Measurements from ENCODE around the gene EID2. TPM values are rescaled to one million over a fixed set of nuclear protein-coding genes. Genes with fewer than 3 reads are reported as not detected.

Gene EID2
- total RNA-seq, 1 donor from 2014 or later, result 20.2 TPM

GRCh38 chr19:39546599-39546998 is 6.6 kb upstream of the EID2 start:
- DNase-seq, result no peak
- H3K4me3 Mint-ChIP-seq (ENCODE audit: unreplicated experiment), result no peak overlapping the region

GRCh38 chr19:39544911-39545310 is 5.0 kb upstream of the EID2 start:
- no peaks in the 10 kb centered on the region for H3K36me3 Mint-ChIP-seq (ENCODE audit: unreplicated experiment)
- no peak overlapping the region for H3K27ac Mint-ChIP-seq (ENCODE audit: unreplicated experiment)
- peaks cover 8% of the 10 kb centered on the region for H3K4me1 Mint-ChIP-seq (ENCODE audit: low read depth, unreplicated experiment)
- H3K27me3 Mint-ChIP-seq (ENCODE audit: unreplicated experiment), result peaks cover 3% of the 10 kb centered on the region
- peaks cover 4% of the 10 kb centered on the region for H3K9me3 Mint-ChIP-seq (ENCODE audit: unreplicated experiment)
- no peak overlapping the region for H3K4me3 Mint-ChIP-seq (ENCODE audit: unreplicated experiment)
- DNase-seq, result no peak
- no peak for TF ChIP-seq CTCF (IDR thresholded peaks at IDR 0.05; ENCODE audit: partially characterized antibody, unreplicated experiment)

More at GRCh38 chr19:39546599-39546998, 6.6 kb upstream of the EID2 start:
- Mint-ChIP-seq H3K9me3 (ENCODE audit: unreplicated experiment) (no peaks in the 10 kb centered on the region), H3K27me3 (ENCODE audit: unreplicated experiment) (no peaks in the 10 kb centered on the region), H3K27ac (ENCODE audit: unreplicated experiment) (no peak overlapping the region), H3K36me3 (ENCODE audit: unreplicated experiment) (no peaks in the 10 kb centered on the region), H3K4me1 (ENCODE audit: low read depth, unreplicated experiment) (peaks cover 8% of the 10 kb centered on the region)
- TF ChIP-seq CTCF (IDR thresholded peaks at IDR 0.05; ENCODE audit: partially characterized antibody, unreplicated experiment), result no peak

GRCh38 chr19:39544226-39544903 is 4.4 kb upstream of the EID2 start:
- Mint-ChIP-seq H3K36me3 (ENCODE audit: unreplicated experiment) (no peaks in the 10 kb centered on the region), H3K4me3 (ENCODE audit: unreplicated experiment) (no peak overlapping the region), H3K9me3 (ENCODE audit: unreplicated experiment) (peaks cover 5% of the 10 kb centered on the region), H3K27me3 (ENCODE audit: unreplicated experiment) (peaks cover 3% of the 10 kb centered on the region), H3K4me1 (ENCODE audit: low read depth, unreplicated experiment) (peaks cover 8% of the 10 kb centered on the region), H3K27ac (ENCODE audit: unreplicated experiment) (no peak overlapping the region)
- no peak for DNase-seq
- no peak for TF ChIP-seq CTCF (IDR thresholded peaks at IDR 0.05; ENCODE audit: partially characterized antibody, unreplicated experiment)

GRCh38 chr19:39543477-39543857 is 3.5 kb upstream of the EID2 start:
- no peak for DNase-seq
- TF ChIP-seq CTCF (IDR thresholded peaks at IDR 0.05; ENCODE audit: partially characterized antibody, unreplicated experiment), result no peak
- H3K4me3 Mint-ChIP-seq (ENCODE audit: unreplicated experiment), result no peak overlapping the region
- no peak overlapping the region for H3K27ac Mint-ChIP-seq (ENCODE audit: unreplicated experiment)
- H3K36me3 Mint-ChIP-seq (ENCODE audit: unreplicated experiment), result no peaks in the 10 kb centered on the region
- peaks cover 5% of the 10 kb centered on the region for H3K9me3 Mint-ChIP-seq (ENCODE audit: unreplicated experiment)
- peaks cover 3% of the 10 kb centered on the region for H3K27me3 Mint-ChIP-seq (ENCODE audit: unreplicated experiment)
- H3K4me1 Mint-ChIP-seq (ENCODE audit: low read depth, unreplicated experiment), result peaks cover 10% of the 10 kb centered on the region

- Mint-ChIP-seq H3K9me3 (ENCODE audit: unreplicated experiment) (peaks cover 5% of the 10 kb centered on the region), H3K36me3 (ENCODE audit: unreplicated experiment) (no peaks in the 10 kb centered on the region), H3K4me1 (ENCODE audit: low read depth, unreplicated experiment) (peaks cover 14% of the 10 kb centered on the region), H3K4me3 (ENCODE audit: unreplicated experiment) (peak overlapping the region; percentile 53), H3K27me3 (ENCODE audit: unreplicated experiment) (peaks cover 3% of the 10 kb centered on the region), H3K27ac (ENCODE audit: unreplicated experiment) (peak overlapping the region; percentile 7)
- no peak for TF ChIP-seq CTCF (IDR thresholded peaks at IDR 0.05; ENCODE audit: partially characterized antibody, unreplicated experiment)
- no peak for DNase-seq
Measured at GRCh38 chr19:39542206-39542605, 2.2 kb upstream of the EID2 start.
